Measurements from ENCODE around the gene IL11.

The IL11 gene

DNA sequence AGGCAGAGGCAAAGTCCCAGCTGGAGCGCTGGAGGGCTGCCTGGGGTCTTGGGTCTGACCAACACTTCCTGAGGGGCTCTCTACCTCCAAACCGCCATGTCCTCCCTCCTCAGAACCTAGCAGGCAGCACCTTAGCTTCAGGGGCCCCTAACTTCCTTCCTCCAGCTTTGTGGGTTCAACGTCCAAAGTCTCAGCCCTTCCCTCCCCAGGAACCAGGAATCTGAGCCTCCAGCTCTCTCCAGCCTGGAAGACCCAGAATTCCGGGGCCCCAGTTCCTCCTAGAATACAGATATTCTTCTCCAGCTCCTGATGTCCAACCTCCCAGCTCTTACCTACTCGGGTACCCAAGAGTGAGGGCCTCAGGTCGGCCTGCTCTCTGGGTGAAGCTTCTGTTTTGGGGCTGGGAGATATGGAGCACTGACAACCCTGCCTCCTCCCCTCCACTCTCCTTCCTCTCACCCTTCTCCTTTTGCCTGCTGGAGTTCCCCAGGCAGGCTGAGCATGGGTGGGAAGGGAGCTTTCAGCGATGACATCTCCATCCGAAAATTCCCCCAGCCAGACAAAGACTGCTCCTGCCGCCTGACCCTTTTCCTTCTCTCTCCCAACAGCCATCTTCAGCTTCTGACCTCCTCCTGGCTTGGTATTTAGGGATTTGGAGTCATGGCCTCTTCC, 48.7 kb downstream of the IL11 start:
- no peak for DNase-seq

DNA sequence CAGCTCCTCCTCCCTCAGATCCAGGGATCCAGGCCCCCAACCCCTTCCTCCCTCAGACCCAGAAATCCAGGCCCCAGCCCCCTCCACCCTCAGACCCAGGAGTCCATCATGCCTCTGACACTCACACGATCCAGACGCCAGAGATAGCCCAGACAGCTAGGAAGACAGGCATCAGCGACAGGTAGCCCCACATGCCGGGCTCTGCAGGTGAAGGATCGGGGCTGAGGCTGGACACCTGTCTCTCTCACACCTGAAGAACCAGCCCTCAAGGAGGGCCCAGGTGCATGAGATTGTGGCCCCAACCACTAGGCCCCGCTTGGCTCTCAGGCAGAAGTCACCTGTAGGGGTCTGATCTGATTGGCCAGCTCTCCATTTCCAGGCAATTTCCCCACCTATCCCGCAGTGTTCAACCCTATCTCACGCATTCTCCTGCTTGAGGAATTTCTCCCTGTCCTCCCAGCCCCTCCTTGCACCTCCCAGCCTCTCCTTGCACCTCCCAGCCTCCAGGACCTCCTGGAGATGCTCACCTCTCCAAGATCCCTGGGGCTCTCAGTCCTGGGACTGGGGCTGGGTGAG, 49.3 kb downstream of the IL11 start:
- DNase-seq, result no peak

GRCh38 chr19:55319785-55320184, 50.5 kb downstream of the IL11 start:
- DNase-seq, result no peak

- no peak for DNase-seq
These were observed 53.6 kb downstream of the IL11 start for GRCh38 chr19:55316646-55317045.

GRCh38 chr19:55315956-55316525, 54.2 kb downstream of the IL11 start:
- no peak for DNase-seq

DNA sequence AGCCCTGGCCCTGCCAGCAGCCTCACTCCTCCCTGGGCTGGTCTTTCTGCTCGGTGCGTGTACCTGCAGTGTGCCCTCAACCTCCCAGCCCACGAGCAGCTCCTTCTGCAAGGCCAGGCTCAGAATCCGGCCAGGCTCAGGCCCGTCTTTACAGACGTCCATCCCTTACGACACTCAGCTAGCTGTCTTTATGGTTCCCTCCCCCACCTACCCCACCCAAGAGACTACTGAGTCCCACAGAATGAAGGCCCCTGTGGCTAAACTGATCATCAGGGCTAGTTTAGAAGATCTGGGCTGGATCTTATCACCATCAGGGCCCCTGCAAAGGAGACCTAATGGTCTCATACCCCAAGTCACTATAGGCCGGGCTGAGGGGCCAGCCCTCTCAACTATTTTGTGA, 55.9 kb downstream of the IL11 start:
- DNase-seq, result no peak
